OCI-M2 (cell line): ENCODE measurements around the gene ADGRL2.
"Not testable (repeated sequence)": the region's sequence is repeated elsewhere in the genome, so short reads cannot be mapped to it uniquely, and the experiment has no call there.

Experiments
- DNase-seq: peaks from one replicate; lab custom pipeline; 2025; ENCODE audit not compliant: unreplicated experiment; lab: John Stamatoyannopoulos, UW

Gene ADGRL2

DNA sequence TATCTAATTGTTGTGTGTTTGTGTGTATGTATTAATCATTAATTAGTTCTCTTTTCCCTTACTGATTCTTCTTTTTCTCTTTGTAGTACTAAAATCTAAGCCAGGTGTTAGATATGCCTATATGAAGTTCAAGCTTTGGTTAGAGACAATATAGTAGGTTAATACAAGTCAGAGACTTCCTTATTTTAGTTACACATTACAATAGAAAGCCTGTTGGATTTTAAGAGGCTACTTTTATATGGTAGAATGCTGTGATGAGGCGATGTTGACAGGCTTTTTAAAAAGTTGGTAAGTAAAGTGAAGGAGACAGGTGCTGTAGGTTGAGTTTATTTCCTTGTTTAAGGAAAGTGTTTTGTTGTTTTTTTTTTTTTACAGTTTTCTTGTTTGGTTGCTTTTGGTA is 45.9 kb downstream of the ADGRL2 start:
- no peak for DNase-seq

- no peak for DNase-seq
These were observed 46.3 kb downstream of the ADGRL2 start for GRCh38 chr1:81847063-81847462.

- DNase-seq = no peak
These were observed 48.3 kb downstream of the ADGRL2 start for GRCh38 chr1:81848880-81849682.

DNA sequence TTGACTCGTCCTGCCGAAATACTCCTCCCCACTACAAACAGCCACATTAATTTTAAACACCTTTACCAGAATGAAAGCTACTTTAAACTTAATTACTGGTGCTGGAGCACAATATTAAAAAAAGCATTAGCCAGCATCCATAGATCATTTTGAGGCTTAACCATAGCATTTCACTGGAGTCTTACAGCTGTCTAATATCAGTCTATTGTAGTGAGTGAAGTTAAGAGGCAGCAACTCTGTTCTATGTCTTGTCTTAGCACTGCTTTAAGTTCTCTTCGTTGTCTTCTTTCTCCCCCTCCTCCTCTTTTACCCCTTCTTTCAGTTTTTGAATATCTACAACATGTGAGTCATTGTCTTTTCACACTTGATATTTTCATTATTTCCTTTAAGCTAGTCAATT is 49.3 kb downstream of the ADGRL2 start:
- no peak for DNase-seq

DNA sequence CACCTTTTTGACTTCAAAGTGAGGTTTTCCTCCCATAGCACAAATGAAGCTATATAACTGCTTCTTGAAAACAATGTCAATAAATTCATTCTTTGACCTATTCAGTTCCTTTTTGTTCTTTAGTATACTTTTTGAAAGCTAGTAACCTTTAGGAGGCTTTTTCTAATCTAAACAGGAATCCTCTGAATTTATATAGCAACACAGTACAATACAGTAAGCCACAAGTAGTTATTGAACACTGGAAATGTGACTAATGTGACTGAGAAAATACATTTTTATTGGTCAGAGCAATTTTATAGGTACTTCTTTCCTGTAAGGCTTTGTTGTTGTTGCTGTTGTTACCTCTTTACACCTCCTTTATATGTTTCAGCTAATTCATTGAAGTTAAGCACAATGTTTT is 49.8 kb downstream of the ADGRL2 start:
- no peak for DNase-seq

DNA sequence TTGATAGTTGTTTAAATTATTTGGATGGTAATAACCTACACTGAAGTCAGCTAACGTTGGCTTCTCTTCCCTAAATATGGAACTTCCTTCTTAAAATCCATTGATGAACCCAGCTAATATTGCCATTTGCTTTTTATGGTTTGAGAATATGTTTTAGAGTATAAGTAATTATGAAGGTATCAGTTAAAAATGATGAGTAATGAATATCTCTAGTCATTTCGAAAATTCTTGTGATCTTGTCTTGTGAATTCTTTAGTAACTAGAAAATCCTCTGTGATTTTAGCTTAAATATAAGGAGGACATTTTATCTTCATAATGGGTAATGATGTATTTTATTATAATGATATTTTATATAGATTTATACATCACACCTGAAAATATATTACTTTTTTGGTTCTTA is 50.5 kb downstream of the ADGRL2 start:
- DNase-seq = no peak

GRCh38 chr1:81852961-81853360 is 52.2 kb downstream of the ADGRL2 start:
- no peak for DNase-seq

DNA sequence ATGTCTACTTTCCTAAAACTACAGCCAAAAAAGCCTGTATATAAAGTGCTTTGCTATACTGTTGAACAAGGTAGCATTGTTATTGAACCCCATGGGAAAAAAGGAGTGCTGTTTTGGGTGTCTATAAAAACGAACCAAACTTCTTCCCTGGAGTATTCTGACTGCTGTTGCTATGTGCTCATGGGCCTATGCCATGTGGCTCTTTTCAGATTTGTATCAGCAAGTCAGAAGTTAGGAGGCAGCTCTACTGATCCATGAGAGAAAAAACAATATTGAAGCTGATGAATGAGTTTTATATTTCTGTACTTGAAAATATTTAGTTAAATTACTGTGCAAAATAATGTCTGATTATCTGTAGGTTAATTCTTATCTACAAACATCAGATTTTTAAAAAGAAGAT is 66.5 kb downstream of the ADGRL2 start:
- DNase-seq = no peak

DNA sequence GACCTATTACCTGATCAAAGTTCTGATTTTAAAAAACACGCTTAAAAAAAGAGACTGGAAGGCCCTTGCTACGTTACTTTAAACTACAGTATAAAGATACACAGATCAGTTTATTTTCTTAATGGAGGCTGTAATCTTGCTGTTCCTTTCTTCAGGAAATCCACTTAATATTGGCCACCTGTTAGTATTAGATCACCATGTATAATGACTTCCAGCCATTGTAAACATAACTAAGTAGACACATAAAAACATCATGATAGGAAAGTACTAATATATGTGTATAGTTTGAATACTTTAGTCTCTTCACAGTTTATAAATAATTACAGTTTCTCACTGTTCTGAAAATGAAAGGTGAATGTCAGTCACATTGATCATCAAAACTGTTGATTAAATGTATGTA is 68.6 kb downstream of the ADGRL2 start:
- no peak for DNase-seq

- DNase-seq = not testable (repeated sequence)
These were observed 70.4 kb downstream of the ADGRL2 start for GRCh38 chr1:81871091-81871490.

GRCh38 chr1:81873946-81874345 is 73.2 kb downstream of the ADGRL2 start:
- DNase-seq = no peak

- DNase-seq = no peak
These were observed 73.7 kb downstream of the ADGRL2 start for GRCh38 chr1:81874461-81874860.

DNA sequence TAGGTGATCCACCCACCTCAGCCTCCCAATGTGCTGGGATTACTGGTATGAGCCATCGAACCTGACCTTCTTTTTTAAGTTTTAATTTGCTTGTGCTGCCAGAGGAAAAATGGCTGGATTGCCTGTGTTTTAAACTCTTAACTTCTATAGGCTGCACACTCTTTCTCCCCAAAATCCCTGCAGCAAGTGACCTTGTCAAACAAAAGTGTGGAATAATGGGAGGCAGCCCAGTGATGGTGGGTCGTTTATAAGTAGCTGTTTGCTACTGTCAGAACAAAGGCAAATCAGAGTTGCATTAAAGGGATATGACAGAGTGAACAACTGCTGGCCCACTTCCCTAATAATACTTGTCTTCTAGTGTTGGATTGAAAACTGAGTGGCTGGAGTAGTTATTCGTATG is 74.2 kb downstream of the ADGRL2 start:
- DNase-seq = no peak

GRCh38 chr1:81876901-81877733 is 76.4 kb downstream of the ADGRL2 start:
- no peak for DNase-seq

- DNase-seq = no peak
These were observed 77.2 kb downstream of the ADGRL2 start for GRCh38 chr1:81877940-81878339.

- DNase-seq = no peak
These were observed 77.8 kb downstream of the ADGRL2 start for GRCh38 chr1:81878538-81878937.

DNA sequence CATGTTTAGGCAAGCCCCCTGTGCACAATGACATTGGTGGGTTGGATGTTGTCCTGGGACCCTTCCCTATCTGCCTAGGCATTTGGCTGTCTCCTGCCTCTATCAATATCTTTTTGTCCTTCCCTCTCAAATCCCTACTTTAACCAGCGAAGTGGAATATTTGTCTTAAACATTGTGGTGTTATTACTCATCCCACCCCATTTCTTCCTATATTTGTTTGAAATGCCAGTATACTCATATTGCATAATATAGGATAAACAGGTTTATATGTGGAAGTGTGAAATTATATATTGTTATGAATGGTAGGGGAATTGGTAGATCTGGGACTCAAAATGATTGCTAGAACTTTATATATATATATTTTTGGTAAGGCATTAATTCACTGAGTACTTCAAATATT is 80.0 kb downstream of the ADGRL2 start:
- DNase-seq = no peak

DNA sequence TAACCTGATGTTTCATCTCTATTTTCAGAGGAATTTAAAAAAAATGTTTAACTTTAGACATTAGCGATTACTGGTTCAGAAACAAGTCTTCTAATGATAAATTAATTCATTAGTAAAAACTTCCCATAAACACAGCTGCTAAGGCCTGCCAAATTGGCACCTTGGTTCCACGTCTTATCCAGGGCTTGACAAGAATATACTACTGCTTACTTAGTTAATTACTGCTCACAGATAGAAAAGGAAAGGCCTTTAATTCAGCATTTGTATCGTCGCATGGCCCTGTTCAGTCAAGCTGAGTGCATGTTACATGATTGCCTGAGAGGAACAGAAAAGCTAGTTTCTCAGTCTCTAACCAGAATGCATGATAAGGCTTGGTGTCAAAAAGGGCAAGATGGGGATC is 84.6 kb downstream of the ADGRL2 start:
- no peak for DNase-seq

- not testable (repeated sequence) for DNase-seq
These were observed 85.6 kb downstream of the ADGRL2 start for GRCh38 chr1:81886292-81886691.

DNA sequence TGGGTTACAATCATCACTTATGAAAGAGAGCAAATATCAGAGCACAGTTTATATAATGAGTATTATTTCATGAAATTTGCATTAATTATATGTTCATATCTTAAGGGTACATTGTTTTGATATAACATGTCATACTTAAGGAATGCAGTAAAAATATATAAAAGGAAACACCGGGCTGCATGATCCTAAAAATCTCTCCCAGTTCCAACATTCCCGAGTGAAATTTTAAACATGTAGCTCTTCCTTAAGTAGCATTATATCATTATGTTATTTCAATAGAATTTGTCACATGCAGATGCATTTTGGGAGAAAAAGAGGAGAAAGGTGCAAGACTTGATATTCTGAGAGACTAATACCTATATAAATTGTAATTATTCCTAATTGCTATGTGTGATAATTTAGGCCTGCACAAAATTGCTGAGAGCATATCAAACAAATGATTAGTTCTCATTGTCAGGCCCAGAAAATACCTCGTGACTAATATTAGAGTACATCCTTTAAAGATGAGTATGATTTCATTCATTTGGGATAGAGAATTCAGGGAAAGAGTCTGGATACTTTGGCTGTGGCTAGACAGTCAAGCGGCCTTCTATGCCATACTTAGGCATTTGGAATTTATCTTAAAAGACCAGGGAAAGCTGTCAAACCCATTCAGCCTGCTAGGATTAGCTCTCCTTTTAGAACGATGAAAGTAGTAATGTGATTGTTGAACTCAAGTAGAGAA is 86.8 kb downstream of the ADGRL2 start:
- no peak for DNase-seq

DNA sequence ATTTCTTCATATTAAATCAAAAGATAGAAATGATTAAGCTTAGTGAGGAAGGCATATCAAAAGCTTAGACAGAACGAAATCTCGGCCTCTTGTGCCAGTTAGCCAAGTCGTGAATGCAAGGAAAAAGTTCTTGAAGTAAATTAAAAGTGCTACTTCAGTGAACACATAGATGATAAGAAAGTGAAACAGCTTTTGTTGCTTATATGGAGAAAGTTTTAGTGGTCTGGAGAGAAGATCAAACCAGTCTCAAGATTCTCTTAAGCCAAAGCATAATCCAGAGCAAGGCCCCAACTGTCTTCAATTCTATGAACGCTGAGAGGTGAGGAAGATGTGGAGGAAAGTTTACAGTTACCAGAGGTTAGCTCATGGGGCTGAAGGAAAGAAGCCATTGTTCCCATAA is 88.4 kb downstream of the ADGRL2 start:
- no peak for DNase-seq

DNA sequence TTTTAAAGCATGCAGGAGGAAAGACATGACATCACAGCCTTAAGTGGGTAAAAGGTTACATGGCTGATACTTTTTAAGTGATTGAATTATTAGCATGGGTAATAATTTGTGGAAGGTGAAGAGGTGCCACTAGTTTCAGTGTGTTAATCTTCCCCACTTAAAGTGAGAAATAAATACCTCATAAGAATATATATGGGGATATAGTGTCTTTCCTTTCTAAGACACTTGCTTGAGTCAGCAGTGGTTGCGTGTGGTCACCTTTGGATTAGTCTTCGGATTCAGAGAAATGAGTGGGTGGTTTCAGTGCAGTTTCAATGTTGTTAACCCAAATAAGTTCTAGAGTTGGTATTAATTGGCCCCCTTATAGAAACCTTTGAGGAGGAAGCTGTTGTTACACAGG is 94.1 kb downstream of the ADGRL2 start:
- DNase-seq = no peak
